ENCODE data around the gene CTPS2.
"Not testable (repeated sequence)": the region's sequence is repeated elsewhere in the genome, so short reads cannot be mapped to it uniquely, and the experiment has no call there.

Gene CTPS2

DNA sequence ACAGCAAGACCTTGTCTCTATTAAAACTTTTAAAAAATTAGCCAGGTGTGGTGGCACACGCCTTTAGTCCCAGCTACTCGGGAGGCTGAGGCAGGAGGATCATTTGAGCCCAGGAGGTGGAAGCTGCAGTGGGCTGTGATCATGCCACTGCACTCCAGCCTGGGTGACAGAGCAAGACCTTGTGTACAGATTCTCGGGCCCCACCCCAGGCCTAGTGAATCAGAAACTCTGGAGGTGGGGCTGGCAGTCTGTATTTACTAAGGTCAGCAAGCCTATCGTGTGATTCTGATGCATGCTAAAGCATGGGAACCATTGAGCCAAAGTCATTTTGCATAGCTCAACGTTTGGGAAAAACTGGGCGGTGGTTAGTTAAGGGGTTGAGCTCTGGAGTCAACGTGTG, 59.0 kb downstream of the CTPS2 start:
- DNase-seq (ENCODE audit: low spot score), result no peak

- no peak for DNase-seq (ENCODE audit: low spot score)
Observed at GRCh38 chrX:16651391-16652024, 61.0 kb downstream of the CTPS2 start.

GRCh38 chrX:16649858-16650257, 62.6 kb downstream of the CTPS2 start, which contains the start of gene S100G:
Gene S100G, plus strand, starts transcription at chrX:16650158. Its CDS starts 849 bp downstream, at chrX:16651007.
- no peak for DNase-seq (ENCODE audit: low spot score)

DNA sequence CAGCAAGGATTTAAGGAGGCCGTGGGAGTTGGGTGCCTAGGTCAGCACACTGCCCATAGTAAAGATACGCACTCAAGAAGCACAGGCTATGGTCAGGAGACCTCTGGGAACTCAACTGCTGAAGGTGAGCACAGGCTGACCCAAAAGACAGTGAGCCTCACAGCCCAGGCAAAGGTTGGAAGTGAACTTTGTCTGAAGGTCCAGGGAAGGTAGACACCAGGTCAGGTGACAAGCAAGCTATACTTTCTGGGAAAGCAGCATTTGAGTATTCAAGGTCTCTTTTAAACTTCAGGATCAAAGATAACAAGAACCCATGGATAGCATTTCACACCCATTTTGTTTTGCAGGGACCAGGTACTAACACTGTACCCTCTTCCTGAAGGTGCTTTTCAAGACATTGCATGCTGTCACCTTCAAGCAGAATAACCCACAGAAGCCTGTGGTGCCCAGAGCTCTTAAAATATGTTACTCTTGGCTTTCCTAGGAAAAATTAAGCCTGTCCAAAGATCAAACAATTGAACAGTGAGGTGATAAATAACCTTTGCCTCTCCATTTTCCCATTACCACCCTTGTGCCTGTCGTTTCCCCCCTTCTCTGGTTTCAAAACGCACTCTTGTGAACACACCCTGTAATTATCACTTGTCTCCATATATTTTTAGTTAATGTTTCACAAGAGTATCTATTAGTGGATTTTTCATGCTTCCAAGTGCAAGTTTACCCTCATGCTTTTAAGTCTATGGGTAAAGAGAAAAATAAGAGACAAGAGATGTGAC, 65.9 kb downstream of the CTPS2 start:
- DNase-seq (ENCODE audit: low spot score), result no peak

- no peak for DNase-seq (ENCODE audit: low spot score)
Observed at GRCh38 chrX:16643176-16643575, 69.3 kb downstream of the CTPS2 start.

GRCh38 chrX:16640823-16641222, 71.6 kb downstream of the CTPS2 start:
- DNase-seq (ENCODE audit: low spot score), result no peak

DNA sequence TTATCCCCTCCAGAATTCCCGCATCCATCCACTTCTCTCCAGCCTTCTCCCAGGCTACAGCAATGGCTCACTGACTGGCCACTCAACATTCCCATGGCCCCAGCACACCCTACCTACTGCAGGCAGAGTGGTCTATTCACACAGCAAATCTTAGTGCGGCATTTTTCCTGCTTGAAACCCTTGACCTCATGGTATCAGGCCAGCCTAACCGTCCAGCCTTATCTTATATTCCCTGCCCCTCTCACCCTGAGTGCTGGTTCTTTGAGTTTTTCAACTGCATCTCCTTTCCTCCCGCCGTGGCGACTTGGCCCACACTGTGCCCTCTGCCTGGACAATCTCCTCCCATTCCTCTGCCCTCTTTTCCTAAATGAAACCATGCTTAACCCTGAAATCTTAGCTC, 72.5 kb downstream of the CTPS2 start:
- DNase-seq (ENCODE audit: low spot score), result no peak

GRCh38 chrX:16638533-16638932, 73.9 kb downstream of the CTPS2 start:
- DNase-seq (ENCODE audit: low spot score), result no peak

DNA sequence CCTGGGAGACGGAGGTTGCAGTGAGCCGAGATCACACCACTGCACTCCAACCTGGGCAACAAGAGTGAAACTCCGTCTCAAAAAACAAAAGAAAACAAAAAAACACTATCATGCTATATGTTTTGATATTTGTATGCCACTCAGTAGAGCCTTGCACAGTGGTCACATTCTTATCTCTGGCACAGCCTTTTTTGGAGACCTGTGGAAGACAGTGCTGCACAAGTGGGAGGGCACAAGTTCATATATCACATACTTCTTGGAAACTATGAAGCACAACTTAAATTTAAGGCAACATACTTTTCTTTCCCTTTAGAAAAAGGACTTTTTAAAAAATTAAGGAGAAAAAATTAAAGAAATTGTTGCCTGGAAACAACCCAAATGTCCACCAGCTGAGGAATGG, 76.9 kb downstream of the CTPS2 start:
- DNase-seq (ENCODE audit: low spot score), result no peak

DNA sequence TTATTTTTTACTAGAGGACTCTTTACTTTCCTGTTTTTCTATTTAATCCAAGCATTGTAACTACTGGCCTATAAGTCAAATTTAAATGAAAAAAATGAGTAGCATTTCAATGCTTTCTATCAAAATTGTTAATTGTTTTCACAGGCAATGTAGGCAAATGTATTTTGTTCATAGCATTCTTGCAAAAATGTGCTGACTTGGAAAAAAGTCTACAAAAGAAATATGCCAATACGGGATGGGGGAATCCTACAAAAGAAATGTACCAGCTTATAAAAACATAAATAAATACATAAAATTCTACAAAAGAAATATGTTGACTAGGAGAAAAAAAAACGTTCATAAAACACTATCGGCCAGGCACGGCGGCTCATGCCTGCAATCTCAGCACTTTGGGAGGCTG, 77.4 kb downstream of the CTPS2 start:
- no peak for DNase-seq (ENCODE audit: low spot score)

DNA sequence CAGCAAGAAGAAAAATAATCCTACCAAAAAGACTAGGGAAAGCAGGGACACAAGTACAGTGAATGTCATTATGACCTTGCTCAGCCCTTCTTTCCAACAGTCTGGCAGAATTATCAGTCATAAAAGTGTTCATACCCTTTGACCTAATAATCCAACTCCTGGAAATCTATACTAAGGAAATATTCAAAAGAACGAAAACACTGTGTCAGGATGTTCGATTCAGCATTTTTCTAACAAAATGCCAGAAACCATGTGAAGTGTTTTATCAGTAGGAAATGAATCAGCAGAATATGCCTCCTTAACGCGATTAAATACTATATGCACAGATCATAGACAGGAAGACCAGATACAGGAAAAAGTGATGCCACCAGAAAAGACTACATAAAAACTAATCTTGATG, 78.7 kb downstream of the CTPS2 start:
- no peak for DNase-seq (ENCODE audit: low spot score)

DNA sequence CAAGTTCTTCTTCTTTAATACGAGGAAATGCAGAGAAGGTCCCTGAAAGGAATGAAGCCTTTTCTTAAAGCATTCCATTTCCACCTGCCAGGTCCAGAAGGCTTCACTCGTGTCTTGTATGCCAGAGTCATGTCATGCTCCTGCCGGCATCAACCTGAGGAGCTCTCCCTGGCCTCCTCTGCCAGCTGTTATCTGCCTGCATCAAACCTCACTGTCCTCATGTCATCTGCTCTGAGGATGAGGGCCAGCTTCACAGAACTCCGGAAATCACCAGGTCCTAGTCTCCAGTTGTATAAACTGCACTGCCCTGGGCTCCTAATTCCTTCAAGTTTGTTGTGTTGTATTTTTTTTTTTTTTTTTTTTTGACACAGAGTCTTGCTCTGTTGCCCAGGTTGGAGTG, 82.6 kb downstream of the CTPS2 start:
- no peak for DNase-seq (ENCODE audit: low spot score)

- DNase-seq (ENCODE audit: low spot score), result peak; percentile 68
Observed at GRCh38 chrX:16628946-16629595, 83.4 kb downstream of the CTPS2 start.

GRCh38 chrX:16628511-16628910, 84.0 kb downstream of the CTPS2 start:
- not testable (repeated sequence) for DNase-seq (ENCODE audit: low spot score)

- no peak for DNase-seq (ENCODE audit: low spot score)
Observed at GRCh38 chrX:16619024-16619423, 93.4 kb downstream of the CTPS2 start.

- DNase-seq (ENCODE audit: low spot score), result no peak
Observed at GRCh38 chrX:16618422-16618821, 94.0 kb downstream of the CTPS2 start.

GRCh38 chrX:16617382-16617781, 95.1 kb downstream of the CTPS2 start:
- DNase-seq (ENCODE audit: low spot score), result no peak

DNA sequence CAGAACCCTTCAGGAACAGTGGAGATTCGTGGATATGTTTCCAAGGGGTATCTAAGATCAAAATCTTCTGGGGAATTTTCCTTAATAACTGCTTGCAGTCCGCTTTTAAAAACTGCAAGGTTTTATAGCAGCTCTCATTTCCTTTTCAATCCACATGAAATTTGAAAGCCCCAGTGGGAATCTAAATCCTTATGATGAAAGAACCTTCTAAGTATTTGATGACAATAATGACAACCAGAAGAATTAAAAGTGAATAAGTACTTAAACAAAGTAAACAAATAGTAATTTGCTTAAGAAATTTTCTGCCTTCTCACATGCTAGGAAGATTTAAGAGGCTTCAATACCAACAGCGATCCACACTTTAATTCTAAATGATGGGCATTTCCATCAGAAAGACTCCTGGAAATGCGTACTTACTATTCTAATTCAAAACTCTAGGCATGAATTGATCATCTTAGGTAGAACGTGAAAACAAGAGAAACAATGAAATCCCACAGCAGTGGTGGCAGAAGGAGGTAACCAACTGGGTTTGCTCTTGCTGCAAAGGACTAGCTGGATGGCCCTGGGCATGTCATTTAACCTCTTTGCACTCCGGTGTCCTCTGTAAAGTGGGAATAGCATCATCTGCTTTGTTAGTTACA, 100.1 kb downstream of the CTPS2 start:
- DNase-seq (ENCODE audit: low spot score), result no peak

DNA sequence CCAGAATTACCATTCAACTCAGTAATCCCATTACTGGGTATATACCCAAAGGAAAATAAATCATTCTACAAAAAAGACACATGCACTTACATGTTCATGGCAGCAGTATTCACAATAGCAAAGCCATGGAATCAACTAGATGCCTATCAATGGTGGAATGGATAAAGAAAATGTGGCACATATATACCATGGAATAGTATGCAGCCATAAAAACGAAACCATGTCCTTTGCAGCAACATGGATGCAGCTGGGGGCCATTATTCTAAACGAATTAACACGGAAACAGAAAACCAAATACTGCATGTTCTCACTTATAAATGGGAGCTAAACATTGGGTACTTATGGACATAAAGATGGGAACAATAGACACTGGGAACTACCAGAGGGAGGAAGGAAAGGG, 101.8 kb downstream of the CTPS2 start:
- DNase-seq (ENCODE audit: low spot score), result not testable (repeated sequence)

GRCh38 chrX:16610121-16610621, 102.3 kb downstream of the CTPS2 start:
- no peak for DNase-seq (ENCODE audit: low spot score)

- no peak for DNase-seq (ENCODE audit: low spot score)
Observed at GRCh38 chrX:16606142-16606720, 106.2 kb downstream of the CTPS2 start.

- DNase-seq (ENCODE audit: low spot score), result no peak
Observed at GRCh38 chrX:16604337-16604736, 108.1 kb downstream of the CTPS2 start.
